ENCODE data around the gene SNX19. TPM values are rescaled to one million over a fixed set of nuclear protein-coding genes. Genes with fewer than 3 reads are reported as not detected.

Gene SNX19
- total RNA-seq, 1 donor from 2014 or later: 45.6 TPM

GRCh38 chr11:130848361-130849214 lies 67.7 kb downstream of the SNX19 start:
- H3K4me3 Mint-ChIP-seq (ENCODE audit: unreplicated experiment): no peak overlapping the region
- peaks cover 3% of the 10 kb centered on the region for H3K27me3 Mint-ChIP-seq (ENCODE audit: low read depth, unreplicated experiment)
- peak overlapping the region; percentile 88 for H3K27ac ChIP-seq (ENCODE audit: low read depth, low read length)

GRCh38 chr11:130847517-130847916 lies 68.8 kb downstream of the SNX19 start:
- peaks cover 29% of the 10 kb centered on the region for H3K4me1 Mint-ChIP-seq (ENCODE audit: low read depth, unreplicated experiment)
- H3K27ac ChIP-seq (ENCODE audit: low read depth, low read length): peak overlapping the region; percentile 88
- H3K4me2 ChIP-seq (ENCODE audit: low read length): peak overlapping the region; percentile 74
- peak overlapping the region; percentile 61 for H3K9ac ChIP-seq (ENCODE audit: low read length)
- no peak for TF ChIP-seq EZH2 (IDR thresholded peaks at IDR 0.05; ENCODE audit: insufficient read depth, low read length)
- no peak for TF ChIP-seq CTCF (IDR thresholded peaks at IDR 0.05; ENCODE audit: insufficient read depth, low read depth, low read length)
- FAIRE-seq (peak; percentile 100), DNase-seq (ENCODE audit: low read depth) (peak; percentile 95)
- peak overlapping the region; percentile 30 for H3K4me3 ChIP-seq (ENCODE audit: insufficient read depth, low read depth, low read length)
- no peaks in the 10 kb centered on the region for H3K36me3 Mint-ChIP-seq (ENCODE audit: low read depth, unreplicated experiment)
- H3K4me3 Mint-ChIP-seq (ENCODE audit: unreplicated experiment): no peak overlapping the region
- H3K36me3 ChIP-seq (ENCODE audit: insufficient read depth, low read length): no peaks in the 10 kb centered on the region
- H3K9me3 Mint-ChIP-seq (ENCODE audit: unreplicated experiment): peaks cover 5% of the 10 kb centered on the region
- no peaks in the 10 kb centered on the region for H4K20me1 ChIP-seq (ENCODE audit: insufficient read depth, low read length)
- H3K9me3 ChIP-seq (ENCODE audit: insufficient read depth, low read depth, low read length): no peaks in the 10 kb centered on the region
- H3K27me3 Mint-ChIP-seq (ENCODE audit: low read depth, unreplicated experiment): no peaks in the 10 kb centered on the region
- H3K4me1 ChIP-seq (ENCODE audit: insufficient read depth, low read length): peaks cover 30% of the 10 kb centered on the region
- peak overlapping the region; percentile 63 for H3K27ac Mint-ChIP-seq (ENCODE audit: unreplicated experiment)
- no peaks in the 10 kb centered on the region for H3K79me2 ChIP-seq (ENCODE audit: insufficient read depth, low read length)
- no peak overlapping the region for H2AFZ ChIP-seq (ENCODE audit: low read depth, low read length)
- H3K27me3 ChIP-seq (ENCODE audit: insufficient read depth, low read length): no peaks in the 10 kb centered on the region

More at GRCh38 chr11:130848361-130849214, 67.7 kb downstream of the SNX19 start:
- no peak overlapping the region for H3K4me2 ChIP-seq (ENCODE audit: low read length)
- H2AFZ ChIP-seq (ENCODE audit: low read depth, low read length): no peak overlapping the region
- H3K9ac ChIP-seq (ENCODE audit: low read length): no peak overlapping the region
- H3K27me3 ChIP-seq (ENCODE audit: insufficient read depth, low read length): no peaks in the 10 kb centered on the region
- FAIRE-seq: no peak
- H3K79me2 ChIP-seq (ENCODE audit: insufficient read depth, low read length): no peaks in the 10 kb centered on the region
- DNase-seq (ENCODE audit: low read depth): no peak
- no peaks in the 10 kb centered on the region for H3K36me3 ChIP-seq (ENCODE audit: insufficient read depth, low read length)
- Mint-ChIP-seq H3K4me1 (ENCODE audit: low read depth, unreplicated experiment) (peaks cover 29% of the 10 kb centered on the region), H3K27ac (ENCODE audit: unreplicated experiment) (peak overlapping the region; percentile 81), H3K36me3 (ENCODE audit: low read depth, unreplicated experiment) (no peaks in the 10 kb centered on the region), H3K9me3 (ENCODE audit: unreplicated experiment) (peaks cover 3% of the 10 kb centered on the region)
- H3K4me1 ChIP-seq (ENCODE audit: insufficient read depth, low read length): peaks cover 30% of the 10 kb centered on the region
- H3K4me3 ChIP-seq (ENCODE audit: insufficient read depth, low read depth, low read length): no peak overlapping the region
- no peaks in the 10 kb centered on the region for H3K9me3 ChIP-seq (ENCODE audit: insufficient read depth, low read depth, low read length)
- TF ChIP-seq CTCF (IDR thresholded peaks at IDR 0.05; ENCODE audit: insufficient read depth, low read depth, low read length) (no peak), EZH2 (IDR thresholded peaks at IDR 0.05; ENCODE audit: insufficient read depth, low read length) (no peak)
- no peaks in the 10 kb centered on the region for H4K20me1 ChIP-seq (ENCODE audit: insufficient read depth, low read length)

- Mint-ChIP-seq H3K4me1 (ENCODE audit: low read depth, unreplicated experiment) (peaks cover 31% of the 10 kb centered on the region), H3K27ac (ENCODE audit: unreplicated experiment) (peak overlapping the region; percentile 84), H3K27me3 (ENCODE audit: low read depth, unreplicated experiment) (no peaks in the 10 kb centered on the region), H3K4me3 (ENCODE audit: unreplicated experiment) (no peak overlapping the region), H3K36me3 (ENCODE audit: low read depth, unreplicated experiment) (no peaks in the 10 kb centered on the region), H3K9me3 (ENCODE audit: unreplicated experiment) (peaks cover 5% of the 10 kb centered on the region)
- Histone ChIP-seq H3K79me2 (ENCODE audit: insufficient read depth, low read length) (no peaks in the 10 kb centered on the region), H3K27me3 (ENCODE audit: insufficient read depth, low read length) (no peaks in the 10 kb centered on the region), H3K9ac (ENCODE audit: low read length) (peak overlapping the region; percentile 61), H3K4me2 (ENCODE audit: low read length) (peak overlapping the region; percentile 74), H3K27ac (ENCODE audit: low read depth, low read length) (peak overlapping the region; percentile 88), H3K36me3 (ENCODE audit: insufficient read depth, low read length) (no peaks in the 10 kb centered on the region), H3K4me3 (ENCODE audit: insufficient read depth, low read depth, low read length) (no peak overlapping the region), H3K9me3 (ENCODE audit: insufficient read depth, low read depth, low read length) (no peaks in the 10 kb centered on the region), H4K20me1 (ENCODE audit: insufficient read depth, low read length) (no peaks in the 10 kb centered on the region), H2AFZ (ENCODE audit: low read depth, low read length) (peak overlapping the region; percentile 29), H3K4me1 (ENCODE audit: insufficient read depth, low read length) (peaks cover 30% of the 10 kb centered on the region)
- TF ChIP-seq EZH2 (IDR thresholded peaks at IDR 0.05; ENCODE audit: insufficient read depth, low read length): no peak
- TF ChIP-seq CTCF (IDR thresholded peaks at IDR 0.05; ENCODE audit: insufficient read depth, low read depth, low read length): no peak
- DNase-seq (ENCODE audit: low read depth) (peak; percentile 26), FAIRE-seq (peak; percentile 69)
These were observed 69.7 kb downstream of the SNX19 start for GRCh38 chr11:130846606-130847005.

Data from astrocyte (in vitro differentiated cells and primary cell).